ENCODE measurements around the gene ACSL3. TPM values are rescaled to one million over a fixed set of nuclear protein-coding genes. Genes with fewer than 3 reads are reported as not detected.

The ACSL3 gene
- total RNA-seq, 1 donor from 2014 or later: 95.8 TPM

DNA sequence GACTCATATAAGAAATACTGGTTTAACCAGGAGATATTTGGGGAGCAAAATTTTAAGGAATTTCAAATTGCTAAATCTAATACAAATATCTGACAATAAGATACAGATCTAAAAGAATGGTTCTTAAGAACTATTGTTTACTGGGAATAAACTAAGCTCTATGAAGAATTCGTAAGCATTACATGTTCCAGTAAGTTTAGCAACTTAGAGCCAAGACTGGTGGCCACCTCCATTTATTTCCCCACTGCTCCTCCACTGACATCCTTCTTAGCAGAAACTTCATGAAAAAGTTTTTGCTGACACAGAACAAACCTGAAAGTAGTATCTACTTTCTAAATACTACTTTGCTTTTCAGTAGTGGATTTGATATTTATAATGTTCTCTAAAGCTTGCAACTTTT is 83.0 kb downstream of the ACSL3 start:
- Mint-ChIP-seq H3K9me3 (peaks cover 4% of the 10 kb centered on the region), H3K4me1 (ENCODE audit: unreplicated experiment) (peaks cover 13% of the 10 kb centered on the region)

DNA sequence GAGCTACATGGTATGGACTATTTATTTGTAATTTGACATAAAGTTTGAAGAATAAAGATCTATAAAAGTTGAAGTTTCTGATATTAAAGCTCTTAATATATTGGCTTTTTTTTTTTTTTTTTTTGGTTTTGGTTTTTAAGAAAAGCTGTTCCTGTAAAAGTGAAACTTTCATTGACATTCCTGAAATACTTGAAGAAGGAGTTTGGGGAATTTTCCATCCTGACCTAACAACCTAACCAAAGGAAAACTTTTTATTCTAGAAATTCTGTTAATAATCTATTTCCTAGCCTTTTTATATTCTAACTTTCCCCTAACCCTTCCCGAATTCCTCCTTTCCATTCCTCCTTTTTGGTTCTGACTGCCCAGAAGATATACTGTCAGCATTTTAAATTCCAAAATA is 83.7 kb downstream of the ACSL3 start:
- TF ChIP-seq, protein P1, sequence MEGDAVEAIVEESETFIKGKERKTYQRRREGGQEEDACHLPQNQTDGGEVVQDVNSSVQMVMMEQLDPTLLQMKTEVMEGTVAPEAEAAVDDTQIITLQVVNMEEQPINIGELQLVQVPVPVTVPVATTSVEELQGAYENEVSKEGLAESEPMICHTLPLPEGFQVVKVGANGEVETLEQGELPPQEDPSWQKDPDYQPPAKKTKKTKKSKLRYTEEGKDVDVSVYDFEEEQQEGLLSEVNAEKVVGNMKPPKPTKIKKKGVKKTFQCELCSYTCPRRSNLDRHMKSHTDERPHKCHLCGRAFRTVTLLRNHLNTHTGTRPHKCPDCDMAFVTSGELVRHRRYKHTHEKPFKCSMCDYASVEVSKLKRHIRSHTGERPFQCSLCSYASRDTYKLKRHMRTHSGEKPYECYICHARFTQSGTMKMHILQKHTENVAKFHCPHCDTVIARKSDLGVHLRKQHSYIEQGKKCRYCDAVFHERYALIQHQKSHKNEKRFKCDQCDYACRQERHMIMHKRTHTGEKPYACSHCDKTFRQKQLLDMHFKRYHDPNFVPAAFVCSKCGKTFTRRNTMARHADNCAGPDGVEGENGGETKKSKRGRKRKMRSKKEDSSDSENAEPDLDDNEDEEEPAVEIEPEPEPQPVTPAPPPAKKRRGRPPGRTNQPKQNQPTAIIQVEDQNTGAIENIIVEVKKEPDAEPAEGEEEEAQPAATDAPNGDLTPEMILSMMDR (conservative IDR thresholded peaks at IDR 0.05): no peak
- DNase-seq (ENCODE audit: extremely low spot score, unreplicated experiment): no peak
- no peak overlapping the region for H3K27ac Mint-ChIP-seq
- H3K9me3 Mint-ChIP-seq: no peaks in the 10 kb centered on the region
- H3K36me3 Mint-ChIP-seq: peaks cover 18% of the 10 kb centered on the region
- peaks cover 6% of the 10 kb centered on the region for H3K27me3 Mint-ChIP-seq
- H3K4me1 Mint-ChIP-seq (ENCODE audit: unreplicated experiment): peaks cover 13% of the 10 kb centered on the region
- H3K4me3 Mint-ChIP-seq: no peak overlapping the region

More for the DNA sequence above, 83.0 kb downstream of the ACSL3 start:
- DNase-seq (ENCODE audit: extremely low spot score, unreplicated experiment): no peak
- no peak overlapping the region for H3K4me3 Mint-ChIP-seq
- H3K27me3 Mint-ChIP-seq: peaks cover 6% of the 10 kb centered on the region
- H3K27ac Mint-ChIP-seq: no peak overlapping the region
- TF ChIP-seq, protein P1 (conservative IDR thresholded peaks at IDR 0.05): no peak
- peaks cover 24% of the 10 kb centered on the region for H3K36me3 Mint-ChIP-seq

DNA sequence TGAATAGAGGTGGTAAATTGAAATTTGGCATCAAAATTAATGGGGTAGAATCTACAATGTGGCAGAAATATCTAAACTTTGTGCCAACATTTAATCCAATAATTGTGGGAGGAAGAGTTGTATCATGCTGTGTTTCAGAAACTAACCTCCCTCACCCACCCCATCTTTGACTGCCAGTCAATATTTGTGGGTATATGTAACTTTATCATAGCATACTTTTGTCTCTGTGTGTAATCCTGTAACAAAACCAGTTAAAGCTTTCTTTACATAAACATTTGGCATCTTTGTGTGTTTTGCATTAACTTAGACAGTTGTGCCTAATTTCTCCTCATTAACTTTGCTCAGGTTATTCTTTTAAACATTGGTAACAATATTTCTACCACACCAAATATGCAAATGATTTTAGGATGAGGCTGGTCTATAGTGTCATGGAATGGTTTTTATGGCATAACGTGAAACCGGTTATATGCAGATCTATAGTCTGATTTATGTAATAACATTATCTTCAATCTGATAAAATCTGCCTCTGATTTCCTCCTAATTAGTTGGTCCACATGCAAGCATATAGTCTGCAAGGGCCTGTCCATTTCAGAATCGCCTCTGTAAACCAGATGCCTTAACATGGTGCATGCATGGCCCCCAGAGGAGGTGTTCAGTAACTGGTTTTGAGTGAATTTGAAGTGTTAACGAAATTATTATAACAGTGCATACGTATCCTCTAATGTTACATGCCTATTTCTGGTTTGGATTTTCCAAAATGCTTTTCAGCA is 84.3 kb downstream of the ACSL3 start:
- Mint-ChIP-seq H3K4me1 (ENCODE audit: unreplicated experiment) (peaks cover 13% of the 10 kb centered on the region), H3K27me3 (peaks cover 6% of the 10 kb centered on the region), H3K4me3 (no peak overlapping the region), H3K36me3 (peaks cover 11% of the 10 kb centered on the region), H3K27ac (no peak overlapping the region), H3K9me3 (no peaks in the 10 kb centered on the region)
- TF ChIP-seq, protein P1 (conservative IDR thresholded peaks at IDR 0.05): no peak
- no peak for DNase-seq (ENCODE audit: extremely low spot score, unreplicated experiment)

DNA sequence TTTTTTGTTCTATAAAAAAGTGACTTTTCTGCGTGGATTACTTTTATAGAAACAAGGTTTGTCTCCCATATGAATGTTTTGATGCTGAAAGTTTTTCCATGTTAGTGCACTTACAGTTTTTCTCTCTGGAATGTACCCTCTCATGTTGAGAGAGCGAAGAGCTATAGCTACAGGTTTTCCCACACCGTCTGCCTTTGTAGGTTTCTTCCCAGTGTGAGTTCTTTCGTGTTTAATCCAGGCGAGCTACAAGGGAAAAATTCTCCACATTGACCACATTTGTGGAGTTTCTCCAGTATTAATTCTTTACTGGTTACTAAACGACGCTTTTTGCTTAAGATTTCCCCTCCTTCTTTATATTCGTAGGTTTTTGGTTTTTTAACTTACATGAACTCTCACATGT is 85.1 kb downstream of the ACSL3 start:
- peaks cover 13% of the 10 kb centered on the region for H3K4me1 Mint-ChIP-seq (ENCODE audit: unreplicated experiment)

DNA sequence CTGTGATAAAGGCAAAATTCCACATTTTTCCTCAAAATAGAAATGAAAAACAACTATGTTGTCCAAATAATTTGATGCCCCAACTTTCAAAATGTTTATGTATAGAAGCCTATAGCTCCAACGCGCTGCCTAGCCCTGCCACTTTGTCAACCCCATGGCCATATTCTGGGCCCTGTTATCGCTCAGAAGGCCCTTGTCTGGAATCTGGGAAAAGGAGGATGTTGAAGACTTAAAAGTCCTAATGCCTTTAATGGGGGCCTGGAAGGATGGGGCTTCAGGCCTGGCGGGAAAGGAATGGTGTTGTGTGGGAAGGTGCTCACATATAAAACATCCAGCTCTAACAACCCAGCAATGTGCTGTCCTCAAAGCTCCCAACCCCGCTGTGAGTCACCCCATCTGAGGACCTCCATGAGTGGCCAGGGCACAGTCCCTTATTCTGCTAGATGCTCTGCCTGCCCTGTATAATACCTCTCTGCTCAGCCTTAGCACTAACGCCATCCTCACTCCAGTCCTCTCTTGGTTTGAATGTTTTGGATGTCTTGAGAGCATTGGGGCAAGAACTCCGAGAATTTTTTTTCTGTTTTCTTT is 86.0 kb downstream of the ACSL3 start:
- Mint-ChIP-seq H3K27ac (no peak overlapping the region), H3K36me3 (peaks cover 9% of the 10 kb centered on the region), H3K4me3 (no peak overlapping the region), H3K9me3 (no peaks in the 10 kb centered on the region), H3K4me1 (ENCODE audit: unreplicated experiment) (peaks cover 13% of the 10 kb centered on the region), H3K27me3 (peaks cover 16% of the 10 kb centered on the region)
- no peak for DNase-seq (ENCODE audit: extremely low spot score, unreplicated experiment)
- TF ChIP-seq, protein P1 (conservative IDR thresholded peaks at IDR 0.05): no peak

More for the DNA sequence above, 85.1 kb downstream of the ACSL3 start:
- Mint-ChIP-seq H3K9me3 (no peaks in the 10 kb centered on the region), H3K36me3 (peaks cover 11% of the 10 kb centered on the region), H3K27me3 (peaks cover 9% of the 10 kb centered on the region), H3K4me3 (no peak overlapping the region), H3K27ac (no peak overlapping the region)
- DNase-seq (ENCODE audit: extremely low spot score, unreplicated experiment): no peak
- TF ChIP-seq, protein P1 (conservative IDR thresholded peaks at IDR 0.05): no peak
